ENCODE measurements around the gene MFAP3L.

The MFAP3L gene

GRCh38 chr4:170004651-170005295, 21.4 kb downstream of the MFAP3L start:
- no peaks in the 10 kb centered on the region for H3K36me3 ChIP-seq (ENCODE audit: control insufficient read depth in 2 of 2, insufficient read depth in 2 of 2, low read length in 2 of 2)
- H3K4me1 ChIP-seq (ENCODE audit: control insufficient read depth, insufficient read depth, low read length), result no peaks in the 10 kb centered on the region
- H3K9ac ChIP-seq (ENCODE audit: low read length in 2 of 2), result no peak overlapping the region
- no peaks in the 10 kb centered on the region for H3K27me3 ChIP-seq (ENCODE audit: control insufficient read depth in 1 of 2, insufficient read depth in 2 of 2, low read length in 2 of 2)
- H3K9me3 ChIP-seq (ENCODE audit: control insufficient read depth in 2 of 2, low read length in 2 of 2), result no peaks in the 10 kb centered on the region
- no peak overlapping the region for H3K4me3 ChIP-seq (ENCODE audit: low read length in 2 of 2)
- H3K27ac ChIP-seq (ENCODE audit: low read length), result no peak overlapping the region

- no peaks in the 10 kb centered on the region for H3K27me3 ChIP-seq (ENCODE audit: control insufficient read depth in 1 of 2, insufficient read depth in 2 of 2, low read length in 2 of 2)
- H3K9me3 ChIP-seq (ENCODE audit: control insufficient read depth in 2 of 2, low read length in 2 of 2), result no peaks in the 10 kb centered on the region
- H3K4me3 ChIP-seq (ENCODE audit: low read length in 2 of 2), result no peak overlapping the region
- no peak overlapping the region for H3K27ac ChIP-seq (ENCODE audit: low read length)
- no peak overlapping the region for H3K9ac ChIP-seq (ENCODE audit: low read length in 2 of 2)
- H3K4me1 ChIP-seq (ENCODE audit: control insufficient read depth, insufficient read depth, low read length), result no peaks in the 10 kb centered on the region
- H3K36me3 ChIP-seq (ENCODE audit: control insufficient read depth in 2 of 2, insufficient read depth in 2 of 2, low read length in 2 of 2), result no peaks in the 10 kb centered on the region
These were observed 22.8 kb downstream of the MFAP3L start for GRCh38 chr4:170003071-170004070.

DNA sequence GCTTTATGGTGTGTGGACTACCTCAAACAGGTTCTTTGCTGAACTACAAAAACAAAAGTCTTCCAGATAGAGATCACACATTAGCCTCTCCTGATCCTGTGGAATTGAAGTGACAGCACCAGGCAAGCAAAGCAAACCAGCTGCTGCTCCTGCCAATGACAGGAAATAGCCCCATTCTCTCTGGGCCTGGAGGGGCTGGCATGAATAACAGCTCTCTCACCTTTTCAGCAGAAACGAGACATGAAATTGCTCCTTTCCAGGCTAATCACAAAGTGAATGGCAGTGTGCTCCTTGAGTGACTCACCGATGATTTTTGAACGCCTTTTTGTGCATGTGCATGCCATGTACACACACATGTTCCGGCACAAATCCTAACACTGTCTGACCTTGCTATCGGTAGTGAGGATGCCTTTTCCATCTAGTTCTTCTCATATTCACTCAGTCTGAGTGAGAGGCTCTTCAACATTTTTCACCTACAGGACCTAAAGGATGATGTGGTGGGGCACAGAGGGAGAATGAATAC, 24.4 kb downstream of the MFAP3L start:
- H3K9me3 ChIP-seq (ENCODE audit: control insufficient read depth in 2 of 2, low read length in 2 of 2), result no peaks in the 10 kb centered on the region
- no peak overlapping the region for H3K9ac ChIP-seq (ENCODE audit: low read length in 2 of 2)
- H3K4me3 ChIP-seq (ENCODE audit: low read length in 2 of 2), result no peak overlapping the region
- no peaks in the 10 kb centered on the region for H3K27me3 ChIP-seq (ENCODE audit: control insufficient read depth in 1 of 2, insufficient read depth in 2 of 2, low read length in 2 of 2)
- no peaks in the 10 kb centered on the region for H3K4me1 ChIP-seq (ENCODE audit: control insufficient read depth, insufficient read depth, low read length)
- H3K27ac ChIP-seq (ENCODE audit: low read length), result no peak overlapping the region
- no peaks in the 10 kb centered on the region for H3K36me3 ChIP-seq (ENCODE audit: control insufficient read depth in 2 of 2, insufficient read depth in 2 of 2, low read length in 2 of 2)

- no peaks in the 10 kb centered on the region for H3K9me3 ChIP-seq (ENCODE audit: control insufficient read depth in 2 of 2, low read length in 2 of 2)
- H3K4me1 ChIP-seq (ENCODE audit: control insufficient read depth, insufficient read depth, low read length), result no peaks in the 10 kb centered on the region
- H3K36me3 ChIP-seq (ENCODE audit: control insufficient read depth in 2 of 2, insufficient read depth in 2 of 2, low read length in 2 of 2), result no peaks in the 10 kb centered on the region
- H3K27ac ChIP-seq (ENCODE audit: low read length), result no peak overlapping the region
- H3K27me3 ChIP-seq (ENCODE audit: control insufficient read depth in 1 of 2, insufficient read depth in 2 of 2, low read length in 2 of 2), result no peaks in the 10 kb centered on the region
- H3K9ac ChIP-seq (ENCODE audit: low read length in 2 of 2), result no peak overlapping the region
- no peak overlapping the region for H3K4me3 ChIP-seq (ENCODE audit: low read length in 2 of 2)
These were observed 25.0 kb downstream of the MFAP3L start for GRCh38 chr4:170001011-170001744.

GRCh38 chr4:169999923-170000322, 26.3 kb downstream of the MFAP3L start:
- no peak overlapping the region for H3K9ac ChIP-seq (ENCODE audit: low read length in 2 of 2)
- no peak overlapping the region for H3K4me3 ChIP-seq (ENCODE audit: low read length in 2 of 2)
- H3K27ac ChIP-seq (ENCODE audit: low read length), result no peak overlapping the region
- H3K36me3 ChIP-seq (ENCODE audit: control insufficient read depth in 2 of 2, insufficient read depth in 2 of 2, low read length in 2 of 2), result no peaks in the 10 kb centered on the region
- no peaks in the 10 kb centered on the region for H3K4me1 ChIP-seq (ENCODE audit: control insufficient read depth, insufficient read depth, low read length)
- no peaks in the 10 kb centered on the region for H3K27me3 ChIP-seq (ENCODE audit: control insufficient read depth in 1 of 2, insufficient read depth in 2 of 2, low read length in 2 of 2)
- no peaks in the 10 kb centered on the region for H3K9me3 ChIP-seq (ENCODE audit: control insufficient read depth in 2 of 2, low read length in 2 of 2)

DNA sequence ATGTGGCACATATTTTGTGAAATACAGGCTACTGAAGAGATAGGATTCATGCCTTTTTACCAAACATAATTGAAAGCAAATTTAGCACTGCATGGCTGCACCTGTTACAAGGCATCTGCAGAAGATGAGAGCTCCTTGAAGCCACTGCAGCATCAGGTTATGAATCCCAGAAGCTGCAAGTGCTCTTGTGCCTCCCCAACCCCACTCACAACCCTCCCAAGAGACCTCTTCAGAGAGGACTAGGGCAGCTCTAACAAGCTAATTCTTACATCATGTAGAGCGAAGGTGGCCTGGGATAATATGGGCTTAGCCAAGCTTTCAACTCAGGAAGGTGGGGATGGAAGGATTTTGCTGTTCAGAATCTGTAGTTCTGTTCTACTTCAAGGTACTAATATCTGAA, 27.2 kb downstream of the MFAP3L start:
- no peaks in the 10 kb centered on the region for H3K27me3 ChIP-seq (ENCODE audit: control insufficient read depth in 1 of 2, insufficient read depth in 2 of 2, low read length in 2 of 2)
- no peaks in the 10 kb centered on the region for H3K9me3 ChIP-seq (ENCODE audit: control insufficient read depth in 2 of 2, low read length in 2 of 2)
- H3K9ac ChIP-seq (ENCODE audit: low read length in 2 of 2), result no peak overlapping the region
- H3K4me3 ChIP-seq (ENCODE audit: low read length in 2 of 2), result no peak overlapping the region
- no peaks in the 10 kb centered on the region for H3K36me3 ChIP-seq (ENCODE audit: control insufficient read depth in 2 of 2, insufficient read depth in 2 of 2, low read length in 2 of 2)
- H3K4me1 ChIP-seq (ENCODE audit: control insufficient read depth, insufficient read depth, low read length), result no peaks in the 10 kb centered on the region
- H3K27ac ChIP-seq (ENCODE audit: low read length), result no peak overlapping the region

DNA sequence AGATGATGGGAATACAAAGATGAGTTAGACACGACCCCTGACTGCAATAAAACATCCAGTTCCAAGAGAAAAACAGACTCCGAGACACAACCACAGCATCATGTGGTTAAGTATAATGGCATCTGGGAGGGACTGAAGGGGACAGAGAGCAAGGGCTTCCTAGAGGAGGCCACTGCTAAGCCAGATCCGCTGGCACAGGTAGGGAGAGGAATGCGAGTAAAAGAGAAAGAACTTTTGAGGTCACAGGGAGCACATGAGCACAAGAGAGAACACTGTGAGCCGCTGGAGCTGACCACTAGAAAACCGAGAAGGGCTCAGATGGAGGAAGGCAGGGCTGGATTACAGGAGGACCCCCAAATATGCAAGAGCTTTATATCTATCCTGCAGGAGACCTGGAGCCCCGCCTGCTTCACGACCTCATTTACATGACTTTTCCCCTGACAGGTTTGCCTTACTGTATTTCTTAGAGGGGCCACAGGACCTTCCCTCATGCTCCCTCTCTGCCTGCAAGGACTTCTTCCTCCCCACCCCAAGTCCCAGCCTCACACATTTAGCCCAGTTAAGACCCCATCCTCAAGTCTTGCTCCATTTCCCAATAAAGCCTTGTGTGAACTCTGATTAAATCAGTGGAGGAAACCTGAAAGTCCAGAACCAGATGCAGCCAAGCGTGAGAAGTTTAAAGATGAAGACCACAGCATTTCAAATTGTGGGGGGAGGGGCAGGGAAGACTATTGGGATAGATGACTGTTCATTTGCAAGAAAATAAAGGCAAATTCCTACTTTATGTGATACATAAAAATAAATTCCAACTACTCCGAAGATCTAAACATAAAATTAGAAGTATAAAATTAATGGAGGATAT, 29.6 kb downstream of the MFAP3L start:
- H3K9ac ChIP-seq (ENCODE audit: low read length in 2 of 2), result no peak overlapping the region
- H3K9me3 ChIP-seq (ENCODE audit: control insufficient read depth in 2 of 2, low read length in 2 of 2), result peaks cover 0 to 4% of the 10 kb centered on the region in 2 donors
- H3K27me3 ChIP-seq (ENCODE audit: control insufficient read depth in 1 of 2, insufficient read depth in 2 of 2, low read length in 2 of 2), result no peaks in the 10 kb centered on the region
- H3K4me3 ChIP-seq (ENCODE audit: low read length in 2 of 2), result no peak overlapping the region
- peaks cover 0 to 2% of the 10 kb centered on the region in 2 donors for H3K36me3 ChIP-seq (ENCODE audit: control insufficient read depth in 2 of 2, insufficient read depth in 2 of 2, low read length in 2 of 2)
- no peaks in the 10 kb centered on the region for H3K4me1 ChIP-seq (ENCODE audit: control insufficient read depth, insufficient read depth, low read length)
- H3K27ac ChIP-seq (ENCODE audit: low read length), result no peak overlapping the region

- H3K27me3 ChIP-seq (ENCODE audit: control insufficient read depth in 1 of 2, insufficient read depth in 2 of 2, low read length in 2 of 2), result no peaks in the 10 kb centered on the region
- H3K4me3 ChIP-seq (ENCODE audit: low read length in 2 of 2), result no peak overlapping the region
- H3K9me3 ChIP-seq (ENCODE audit: control insufficient read depth in 2 of 2, low read length in 2 of 2), result peaks cover 0 to 4% of the 10 kb centered on the region in 2 donors
- H3K36me3 ChIP-seq (ENCODE audit: control insufficient read depth in 2 of 2, insufficient read depth in 2 of 2, low read length in 2 of 2), result peaks cover 0 to 2% of the 10 kb centered on the region in 2 donors
- no peaks in the 10 kb centered on the region for H3K4me1 ChIP-seq (ENCODE audit: control insufficient read depth, insufficient read depth, low read length)
- H3K27ac ChIP-seq (ENCODE audit: low read length), result no peak overlapping the region
- H3K9ac ChIP-seq (ENCODE audit: low read length in 2 of 2), result no peak overlapping the region
These were observed 32.7 kb downstream of the MFAP3L start for GRCh38 chr4:169993531-169993930.

DNA sequence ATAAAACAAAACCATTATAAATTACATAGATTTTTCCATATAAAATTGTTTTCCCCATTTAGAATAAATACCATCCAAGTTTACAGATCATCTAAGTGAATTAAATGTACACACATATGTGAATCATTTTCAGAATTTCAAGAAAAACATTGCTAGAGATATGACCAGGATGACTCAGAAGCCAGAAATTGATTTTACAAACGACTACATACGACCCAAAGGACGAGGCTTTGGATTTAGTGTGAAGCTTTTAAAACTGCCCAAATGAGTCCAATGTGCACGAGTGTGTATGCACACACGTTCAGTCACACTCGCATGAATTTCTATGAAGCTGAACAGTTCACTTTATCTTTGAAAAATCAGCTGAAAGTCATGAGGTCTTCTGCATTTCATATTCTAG, 37.9 kb downstream of the MFAP3L start:
- no peak overlapping the region for H3K27ac ChIP-seq (ENCODE audit: low read length)
- H3K27me3 ChIP-seq (ENCODE audit: control insufficient read depth in 1 of 2, insufficient read depth in 2 of 2, low read length in 2 of 2), result no peaks in the 10 kb centered on the region
- H3K9ac ChIP-seq (ENCODE audit: low read length in 2 of 2), result no peak overlapping the region
- no peak overlapping the region for H3K4me3 ChIP-seq (ENCODE audit: low read length in 2 of 2)
- H3K4me1 ChIP-seq (ENCODE audit: control insufficient read depth, insufficient read depth, low read length), result no peaks in the 10 kb centered on the region
- peaks cover 0 to 4% of the 10 kb centered on the region in 2 donors for H3K9me3 ChIP-seq (ENCODE audit: control insufficient read depth in 2 of 2, low read length in 2 of 2)
- peaks cover 0 to 2% of the 10 kb centered on the region in 2 donors for H3K36me3 ChIP-seq (ENCODE audit: control insufficient read depth in 2 of 2, insufficient read depth in 2 of 2, low read length in 2 of 2)

Data from stomach smooth muscle (tissue), 2 donors.